Activated CD4-positive, CD25-positive, alpha-beta regulatory T cell (primary cell): ENCODE data around the gene SLC9B1.
"Not testable (repeated sequence)": the region's sequence is repeated elsewhere in the genome, so short reads cannot be mapped to it uniquely, and the experiment has no call there.

ENCODE experiments used
- DNase-seq, 4 experiments: peaks; one replicate each; lab custom pipeline; 2025; lab: John Stamatoyannopoulos, UW

SLC9B1 gene

DNA sequence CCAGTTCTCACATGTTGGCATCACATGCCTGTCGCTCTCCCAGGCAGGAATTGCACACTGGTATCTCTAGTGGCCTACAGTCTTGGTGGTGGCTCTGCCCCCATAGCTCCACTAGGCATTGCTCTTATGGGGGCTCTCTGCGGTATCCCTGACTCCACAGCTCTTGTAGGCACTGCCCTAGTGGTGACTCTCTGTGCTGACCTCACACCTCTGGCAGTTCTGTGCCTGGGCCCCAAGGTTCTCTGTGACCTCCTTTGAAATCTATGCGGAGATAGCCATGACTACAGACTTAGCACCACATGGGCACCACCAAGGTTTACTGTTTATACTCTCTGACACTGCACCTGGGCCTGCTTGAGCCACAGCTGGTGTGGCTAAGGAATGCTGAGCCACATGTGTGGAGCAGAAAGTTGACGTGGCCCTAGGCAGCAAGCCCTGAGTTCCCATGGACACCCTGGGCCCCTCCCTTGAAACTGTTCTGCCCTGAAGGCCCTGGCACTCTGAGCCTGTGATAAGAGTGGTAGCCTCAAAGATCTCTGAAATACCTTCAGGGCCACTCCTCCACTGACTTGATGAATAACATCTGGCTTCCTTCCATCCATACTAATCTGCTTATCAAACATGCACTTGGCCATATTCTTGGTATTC lies 8.0 kb downstream of the SLC9B1 start:
- DNase-seq: no peak

DNA sequence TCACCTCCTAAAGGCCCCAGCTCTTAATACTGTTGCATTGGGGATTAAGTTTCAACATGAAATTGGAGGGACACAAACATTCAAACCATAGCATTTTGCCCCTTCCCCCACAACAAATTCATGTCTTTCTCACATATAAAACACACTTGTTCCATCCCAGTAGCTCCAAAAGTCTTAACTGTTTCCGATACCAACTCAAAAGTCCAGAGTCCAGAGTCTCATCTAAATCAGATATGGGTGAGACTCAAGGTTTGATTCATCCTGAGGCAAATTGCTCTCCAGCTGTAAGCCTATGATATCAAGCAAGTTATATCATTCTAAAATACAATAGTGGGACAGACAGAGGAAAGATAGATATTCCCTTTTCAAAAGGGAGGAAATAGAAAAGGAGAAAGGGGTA lies 8.7 kb downstream of the SLC9B1 start:
- no peak for DNase-seq

DNA sequence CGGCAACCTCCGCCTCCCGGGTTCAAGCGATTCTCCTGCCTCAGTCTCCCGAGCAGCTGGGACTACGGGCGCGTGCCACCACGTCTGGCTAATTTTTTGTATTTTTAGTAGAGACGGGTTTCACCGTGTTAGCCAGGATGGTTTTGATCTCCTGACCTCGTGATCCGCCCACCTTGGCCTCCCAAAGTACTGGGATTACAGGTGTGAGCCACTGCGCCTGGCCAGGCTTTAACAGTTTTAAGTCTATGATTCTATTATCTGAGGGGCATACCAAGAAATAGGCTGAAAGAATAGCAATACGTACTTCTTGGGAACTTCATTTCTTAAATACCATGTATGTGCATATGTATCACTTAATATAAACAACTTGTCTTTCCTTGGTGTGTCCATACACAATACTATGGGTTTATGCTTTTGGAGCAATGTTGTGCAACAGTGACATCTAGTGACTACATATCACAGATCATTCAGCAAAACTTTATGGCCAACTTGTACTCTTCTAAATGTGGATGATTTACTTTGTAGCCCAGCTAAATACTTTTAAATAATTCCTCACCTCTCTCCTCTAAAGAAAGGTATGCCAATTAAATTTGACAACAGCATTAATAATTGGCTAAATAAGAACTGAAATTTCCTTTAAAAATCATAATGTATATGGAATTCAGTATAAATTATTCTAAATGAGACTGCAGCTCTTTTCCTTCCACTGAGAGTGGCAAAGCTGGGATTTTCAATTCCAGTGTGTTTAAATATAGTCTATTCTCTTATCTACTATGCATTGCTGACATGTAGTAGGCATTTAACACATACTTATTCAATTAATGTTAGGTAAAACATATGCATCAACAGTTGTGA lies 10.4 kb downstream of the SLC9B1 start:
- no peak for DNase-seq

DNA sequence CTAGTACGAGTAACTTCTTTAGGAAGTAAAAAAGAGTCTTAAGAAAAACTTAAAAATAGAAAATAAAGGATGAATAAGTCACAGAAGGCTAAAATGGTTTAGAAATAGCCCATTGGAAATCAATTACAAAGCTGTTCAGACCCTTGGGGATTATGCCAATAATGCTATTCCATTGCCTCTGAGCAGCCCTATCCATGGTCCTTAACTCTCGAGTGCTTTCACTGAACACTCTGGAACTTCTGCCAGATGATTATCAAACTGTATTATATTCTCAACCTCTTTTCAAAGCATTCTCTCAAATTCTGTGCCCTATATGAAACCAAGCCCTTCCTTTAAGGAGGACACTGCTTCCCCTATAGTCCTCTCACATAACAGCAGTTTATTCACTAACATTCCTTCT lies 17.0 kb downstream of the SLC9B1 start:
- DNase-seq: no peak

DNA sequence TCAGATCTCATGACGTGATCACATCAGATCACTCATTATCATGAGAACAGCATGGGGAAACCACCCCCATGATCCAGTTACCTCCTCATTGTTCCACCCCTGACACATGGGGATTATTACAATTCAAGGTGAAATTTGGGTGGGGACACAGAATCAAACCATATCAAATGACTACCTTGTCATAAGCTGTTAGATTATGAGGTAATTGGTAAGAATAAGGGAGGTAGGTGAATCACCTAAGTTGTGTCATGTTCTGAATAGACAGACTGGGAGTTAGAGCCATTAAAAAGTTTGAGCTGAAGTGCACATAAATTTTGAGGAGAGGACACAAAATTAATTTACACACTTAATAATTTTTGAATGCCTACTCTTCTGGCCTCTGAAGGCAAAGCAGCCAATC lies 24.7 kb downstream of the SLC9B1 start:
- no peak for DNase-seq

DNA sequence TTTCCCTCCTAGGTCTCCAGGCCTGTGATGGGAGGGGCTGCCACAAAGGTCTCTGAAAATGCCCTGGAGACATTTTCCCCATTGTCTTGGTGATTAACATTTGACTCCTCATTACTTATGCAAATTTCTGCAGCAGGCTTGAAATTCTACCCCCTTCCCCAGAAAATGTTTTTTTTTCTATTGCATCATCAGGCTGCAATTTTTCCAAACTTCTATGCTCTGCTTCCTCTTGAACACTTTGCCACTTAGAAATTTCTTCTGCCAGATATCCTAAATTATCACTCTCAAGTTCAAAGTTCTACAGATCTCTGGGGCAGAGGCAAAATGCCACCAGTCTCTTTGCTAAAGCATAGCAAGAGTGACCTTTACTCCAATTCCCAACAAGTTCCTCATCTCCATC lies 25.5 kb downstream of the SLC9B1 start:
- not testable (repeated sequence) for DNase-seq

DNA sequence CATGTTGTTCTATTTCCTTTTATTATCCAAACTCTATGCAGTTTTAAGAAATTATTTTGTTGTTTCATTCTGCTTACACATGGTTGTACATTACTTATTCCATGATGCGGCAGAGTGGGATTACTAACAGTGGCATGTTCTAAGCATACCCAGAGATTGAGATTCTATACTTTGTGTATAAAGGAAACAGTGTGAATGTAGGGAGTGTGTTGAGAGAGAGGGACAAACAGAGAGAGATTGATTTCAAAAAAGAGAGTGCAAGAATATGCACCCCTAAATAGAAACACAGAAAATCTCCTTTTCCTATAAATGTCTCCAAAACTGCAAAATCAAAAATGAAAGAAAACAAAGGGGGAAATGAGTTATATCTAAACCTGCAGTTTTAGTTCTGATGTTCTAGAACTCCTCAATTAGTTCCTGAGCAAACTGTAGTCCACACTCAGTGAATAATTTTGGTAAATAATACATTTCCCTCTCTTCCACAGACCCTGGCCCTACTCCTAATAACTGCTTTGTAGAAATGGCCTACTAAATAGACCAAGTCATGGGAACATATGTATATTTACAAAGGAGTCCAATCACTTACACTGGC lies 31.0 kb downstream of the SLC9B1 start:
- no peak for DNase-seq

DNA sequence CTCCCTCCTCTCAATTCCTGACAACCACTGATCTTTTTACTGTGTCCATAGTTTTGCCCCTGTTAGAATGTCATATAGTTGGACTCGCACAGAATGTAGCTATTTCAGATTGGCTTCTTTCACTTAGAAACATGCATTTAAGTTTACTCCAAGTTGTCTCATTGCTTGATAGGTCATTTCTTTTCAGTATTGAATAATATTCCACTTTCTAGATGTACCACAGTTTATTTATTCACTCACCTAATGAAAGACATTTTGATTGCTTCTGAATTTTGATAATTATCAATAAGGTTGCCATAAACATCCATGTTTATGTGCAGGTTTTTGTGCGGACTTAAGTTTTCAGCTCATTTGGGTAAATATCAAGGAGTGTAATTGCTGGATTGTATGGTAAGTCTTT lies 38.5 kb downstream of the SLC9B1 start:
- no peak for DNase-seq

DNA sequence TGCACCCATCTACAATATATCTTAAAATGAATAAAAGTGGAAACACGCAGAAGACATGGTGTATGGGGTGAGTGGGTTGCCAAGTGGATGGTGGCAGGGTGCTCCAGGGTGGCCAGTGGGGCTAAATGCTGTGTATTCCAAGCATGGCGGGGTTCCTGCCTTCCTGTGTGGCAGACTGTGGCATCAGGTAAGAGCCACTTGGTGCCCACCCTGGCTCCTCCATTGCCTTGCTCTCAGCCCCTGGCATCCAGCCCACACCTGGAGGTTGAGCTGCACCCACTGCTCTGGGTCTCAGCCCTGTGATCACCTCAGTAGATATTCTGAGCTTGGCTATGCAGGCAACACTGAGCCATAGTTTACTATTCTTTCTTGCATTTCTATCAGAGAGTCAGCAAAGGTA lies 57.7 kb downstream of the SLC9B1 start:
- not testable (repeated sequence) for DNase-seq

DNA sequence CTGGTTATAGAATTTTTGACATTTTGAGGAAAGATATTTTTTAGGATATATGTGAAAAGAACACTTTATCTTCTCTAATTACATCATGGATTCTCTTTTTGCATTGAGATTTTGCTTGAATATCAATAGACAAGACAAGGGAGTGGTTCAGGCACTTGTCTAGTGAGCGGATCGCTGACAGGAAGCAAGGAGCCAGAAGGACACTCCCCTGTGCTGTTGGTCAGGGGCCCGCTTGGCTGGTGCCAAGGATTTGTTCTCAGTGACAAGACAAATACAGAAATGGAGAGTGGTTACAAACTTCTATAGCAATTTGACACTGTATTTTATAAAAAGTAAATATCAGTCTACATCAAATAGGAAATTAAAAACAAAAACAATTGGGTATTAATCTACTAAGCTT lies 60.0 kb downstream of the SLC9B1 start:
- no peak for DNase-seq

DNA sequence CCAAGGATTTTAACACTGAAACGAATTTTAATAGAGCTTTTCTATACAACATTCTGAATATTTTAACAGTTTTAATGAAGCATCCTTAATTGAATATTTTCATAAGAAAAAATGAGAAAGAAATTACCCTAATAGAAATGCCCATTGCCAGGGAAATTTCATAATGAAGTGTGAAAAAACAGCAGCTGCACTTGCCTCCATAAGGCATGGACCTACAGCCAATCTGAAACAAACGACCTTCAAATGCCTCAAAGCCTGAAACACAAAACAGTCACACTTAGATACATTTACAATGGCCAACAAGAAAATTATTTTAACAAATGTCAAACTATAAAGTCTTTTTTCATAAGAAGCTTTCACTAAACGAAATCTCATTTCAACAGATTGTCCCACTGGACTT lies 74.4 kb downstream of the SLC9B1 start:
- no peak for DNase-seq

DNA sequence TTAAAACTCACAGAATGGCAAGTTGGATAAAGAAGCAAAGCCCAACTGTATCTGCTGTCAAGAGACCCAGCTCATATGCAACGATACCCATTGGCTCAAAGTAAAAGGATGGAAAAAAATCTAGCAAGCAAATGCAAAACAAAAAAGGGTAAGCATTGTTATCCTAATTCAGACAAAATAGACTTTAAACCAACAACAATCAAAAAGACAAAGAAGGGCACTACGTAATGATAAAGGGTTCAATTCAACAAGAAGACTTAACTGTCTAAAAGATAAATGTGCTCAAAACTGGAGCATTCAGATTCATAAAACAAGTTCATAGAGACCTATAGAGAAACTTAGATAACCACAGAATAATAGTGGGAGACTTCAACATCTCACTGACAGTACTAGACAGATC lies 81.4 kb downstream of the SLC9B1 start:
- DNase-seq: not testable (repeated sequence)

DNA sequence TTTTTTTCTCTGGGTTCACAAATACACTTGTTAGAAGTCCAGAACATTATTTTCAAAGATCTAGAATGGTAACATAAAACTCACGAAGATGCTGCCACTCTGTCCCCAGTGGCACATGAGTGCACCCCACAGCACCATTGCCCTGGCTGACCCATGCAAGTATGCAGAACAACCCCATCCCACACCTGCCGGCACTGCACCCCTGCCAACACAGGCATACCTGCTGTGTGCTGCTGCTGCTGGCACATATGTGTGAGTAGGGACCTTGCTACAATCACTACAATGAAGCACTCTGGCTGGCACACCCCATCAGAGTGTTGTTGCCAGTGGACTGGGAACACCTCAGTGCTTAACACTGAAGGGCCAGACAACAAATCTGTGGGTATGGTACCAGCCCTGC lies 83.8 kb downstream of the SLC9B1 start:
- no peak for DNase-seq

DNA sequence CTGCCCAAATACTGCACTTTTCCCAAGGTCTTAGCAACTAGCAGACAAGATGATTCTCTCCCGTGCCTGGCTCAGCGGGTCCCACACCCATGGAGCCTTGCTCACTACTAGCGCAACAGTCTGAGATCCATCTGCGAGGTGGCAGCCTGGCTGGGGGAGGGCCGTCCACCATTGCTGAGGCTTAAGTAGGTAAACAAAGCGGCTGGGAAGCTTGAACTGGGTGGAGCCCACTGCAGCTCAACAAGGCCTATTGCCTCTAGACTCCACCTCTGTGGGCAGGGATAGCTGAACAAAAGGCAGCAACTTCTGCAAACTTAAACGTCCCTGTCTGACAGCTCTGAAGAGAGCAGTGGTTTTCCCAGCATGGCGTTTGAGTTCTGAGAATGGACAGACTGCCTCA lies 99.8 kb downstream of the SLC9B1 start:
- DNase-seq: not testable (repeated sequence)

DNA sequence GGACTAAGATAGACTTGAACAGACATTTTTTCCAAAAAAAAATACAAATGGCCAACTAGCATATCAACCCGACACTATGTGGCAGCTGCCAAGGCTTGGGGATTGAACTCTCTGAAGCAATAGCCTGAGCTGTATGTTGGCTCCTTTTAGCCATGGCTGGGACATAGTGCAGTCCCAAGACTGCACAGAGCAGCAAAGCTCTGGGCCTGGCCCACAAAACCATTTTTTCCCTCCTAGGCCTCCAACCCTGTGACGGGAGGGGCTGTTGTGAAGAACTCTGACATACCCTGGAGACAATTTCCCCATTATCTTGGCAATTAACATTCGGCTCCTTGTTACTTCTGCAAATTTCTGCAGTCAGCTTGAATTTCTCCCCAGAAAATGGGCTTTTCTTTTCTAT lies 100.6 kb downstream of the SLC9B1 start:
- DNase-seq: no peak

DNA sequence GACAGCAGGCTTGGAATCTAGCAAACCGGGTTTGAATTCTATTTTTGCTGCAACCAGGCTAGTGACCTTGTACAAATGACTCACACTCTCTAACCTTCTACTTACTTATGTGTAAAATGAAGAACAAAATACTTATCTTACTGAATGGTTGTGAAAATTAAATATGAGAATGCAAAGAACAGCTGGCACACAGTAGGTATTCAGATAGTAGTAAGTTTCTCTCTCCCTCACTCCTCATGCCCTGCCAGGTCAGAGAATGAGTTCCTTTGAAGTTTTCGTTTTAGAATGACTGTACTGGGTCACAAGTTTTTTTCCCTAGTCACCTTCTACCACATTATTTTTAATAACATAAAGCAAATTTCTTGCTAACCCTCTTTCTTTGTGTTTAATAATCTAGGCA lies 117.7 kb downstream of the SLC9B1 start:
- DNase-seq: no peak

DNA sequence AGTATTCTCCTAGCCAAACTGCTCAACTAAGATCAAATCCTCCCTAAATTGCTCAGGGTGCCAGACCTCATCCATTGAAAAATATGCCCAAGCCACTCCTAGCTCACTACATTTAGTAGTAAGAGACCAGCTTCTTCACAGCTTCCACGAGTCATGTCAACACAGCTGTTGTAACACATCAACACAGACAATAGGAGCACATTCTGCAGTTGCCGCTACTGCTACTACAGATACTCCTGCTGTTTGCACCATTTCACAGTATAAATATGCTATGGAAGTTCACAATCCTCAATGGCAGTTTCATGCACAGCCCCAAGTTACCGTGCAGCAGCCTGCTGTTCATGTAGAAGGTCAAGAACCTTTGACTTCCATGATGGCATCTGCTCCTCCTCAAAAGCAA lies 121.9 kb downstream of the SLC9B1 start:
- DNase-seq: not testable (repeated sequence)

DNA sequence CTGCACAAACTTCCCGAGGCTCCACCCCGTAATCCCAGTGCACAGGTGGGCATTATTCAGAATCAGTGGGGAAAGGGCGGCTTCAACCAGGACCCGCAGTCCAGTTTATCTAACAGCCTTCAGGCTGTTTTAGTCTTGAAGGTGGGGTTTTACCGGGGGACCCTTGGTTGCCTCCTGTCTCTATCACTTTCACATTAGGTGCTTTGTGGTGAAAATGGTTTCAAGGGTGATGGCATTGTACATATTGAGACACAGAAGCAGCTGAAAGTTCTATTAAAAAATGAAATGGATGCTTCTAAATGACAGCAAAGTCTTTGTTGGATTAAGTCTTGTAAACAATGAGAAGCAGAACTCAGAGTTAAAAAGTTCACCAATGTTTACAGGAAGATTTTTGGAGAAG lies 123.0 kb downstream of the SLC9B1 start:
- not testable (repeated sequence) for DNase-seq

DNA sequence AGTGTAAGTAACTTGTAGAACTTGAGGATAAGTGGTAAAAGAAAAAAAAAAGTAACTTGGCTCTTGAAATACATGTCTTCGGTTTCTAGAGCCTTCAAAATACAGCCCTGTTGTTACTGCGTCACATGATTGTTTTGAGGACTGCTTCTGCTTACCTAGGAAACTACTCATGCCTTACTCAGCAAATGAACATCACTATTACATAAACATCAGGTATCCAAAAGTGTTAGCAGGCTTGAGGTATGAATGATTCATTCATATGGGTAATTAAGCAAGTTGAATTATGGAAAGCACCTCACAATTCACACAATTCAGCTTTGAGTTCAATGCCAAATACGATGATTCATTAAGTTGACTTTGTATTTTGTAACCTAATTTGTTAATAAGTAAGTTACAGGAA lies 129.6 kb downstream of the SLC9B1 start:
- not testable (repeated sequence) for DNase-seq

DNA sequence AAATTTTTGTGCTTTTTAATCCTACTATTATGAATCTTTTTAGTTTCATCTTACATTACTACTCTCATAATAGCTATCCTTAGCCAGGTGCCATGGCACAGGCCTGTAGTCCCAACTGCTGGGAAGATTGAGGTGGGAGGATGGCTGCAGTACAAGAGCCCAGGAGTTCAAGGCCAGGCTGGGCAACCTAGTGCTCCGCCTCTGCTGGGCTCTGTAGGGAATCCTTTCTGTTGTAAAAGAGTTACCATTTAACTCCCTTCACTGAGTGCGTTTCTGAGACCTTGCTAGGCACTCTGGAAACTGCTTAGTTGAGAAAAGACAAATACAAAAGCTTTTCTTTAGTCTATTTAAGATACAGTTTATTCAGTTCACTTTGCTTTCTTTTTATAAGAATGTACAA lies 130.9 kb downstream of the SLC9B1 start:
- DNase-seq: not testable (repeated sequence)

DNA sequence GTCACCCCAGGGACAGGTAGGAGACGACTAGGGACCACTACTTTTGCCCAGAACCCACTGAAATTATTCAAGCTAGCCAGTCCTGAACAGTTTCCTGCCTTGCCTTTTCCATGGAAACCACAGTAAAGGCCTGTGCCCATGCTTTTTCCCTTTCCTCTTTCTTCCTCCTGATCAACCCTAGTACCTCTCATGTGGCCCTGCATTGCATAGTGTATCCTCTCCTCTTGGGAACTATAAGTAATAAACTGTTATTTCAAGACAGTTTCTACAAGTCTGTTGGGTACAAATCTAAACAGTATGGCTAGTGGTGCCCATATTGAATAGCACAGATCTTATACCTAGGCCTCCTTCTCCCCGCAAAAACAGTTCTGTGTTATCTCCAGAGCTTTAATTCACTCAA lies 136.2 kb downstream of the SLC9B1 start:
- no peak for DNase-seq

DNA sequence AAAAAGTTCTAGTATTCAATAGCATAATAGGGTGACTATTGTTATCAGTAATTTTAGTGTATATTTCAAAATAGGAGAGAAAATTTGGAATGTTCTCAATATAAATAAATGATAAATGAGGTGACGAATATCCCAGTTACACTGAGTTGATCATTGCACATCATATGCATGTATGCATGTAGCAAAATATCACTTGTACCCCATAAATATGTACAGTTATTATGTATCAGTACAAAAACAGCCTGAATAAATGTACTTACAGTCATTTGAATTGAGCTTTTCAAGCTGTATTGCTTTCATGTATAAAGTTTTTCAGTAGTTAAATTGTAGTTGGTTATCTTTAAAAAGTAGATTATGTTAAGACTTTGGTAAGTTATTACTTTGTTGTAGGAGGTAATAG lies 138.2 kb downstream of the SLC9B1 start:
- DNase-seq: no peak

DNA sequence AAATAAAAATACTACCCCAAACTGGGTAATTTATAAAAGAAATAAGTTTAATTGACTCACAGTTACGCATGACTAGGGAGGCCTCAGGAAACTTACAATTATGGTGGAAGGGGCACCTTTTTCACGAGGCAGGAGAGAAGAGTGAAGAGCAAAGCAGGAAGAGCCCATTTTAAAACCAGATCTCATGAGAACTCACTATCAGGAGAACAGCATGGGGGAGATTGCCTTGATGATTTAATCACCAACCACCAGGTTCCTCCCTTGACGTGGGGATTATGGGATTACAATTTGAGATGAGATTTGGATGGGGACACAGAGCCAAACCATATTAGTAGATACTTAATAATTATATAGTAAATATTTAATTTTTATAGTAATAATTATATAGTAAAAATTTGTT lies 140.6 kb downstream of the SLC9B1 start:
- DNase-seq: no peak
